ENCODE data around the gene DENND4A.
A peak's percentile ranks its signal among the peaks of the same experiment; 100 is the strongest.

The DENND4A gene

GRCh38 chr15:65651831-65652749 lies 140.0 kb downstream of the DENND4A start:
- Histone ChIP-seq H3K4me3 (ENCODE audit: low read depth, low read length) (no peak overlapping the region), H3K36me3 (ENCODE audit: control insufficient read depth in 2 of 2, insufficient read depth in 1 of 2, low read length in 2 of 2) (peaks cover 4 to 52% of the 10 kb centered on the region in 2 experiments; a peak in 2 of 3 replicates), H3K4me1 (ENCODE audit: control insufficient read depth, insufficient read depth, low read length) (no peaks in the 10 kb centered on the region), H3K9me3 (ENCODE audit: control insufficient read depth, insufficient read depth, low read depth, low read length) (no peaks in the 10 kb centered on the region), H3K27ac (ENCODE audit: extremely low read depth, low read depth, low read length) (no peak overlapping the region)
- POLR2A ChIA-PET: no interaction called here
- CTCF ChIA-PET: interaction anchor here (0.6 to 0.8 kb wide), 2 partner anchors 12 to 177 kb away, joined by 3 to 4 read pairs; no protein-coding TSS in a partner anchor
- TF ChIP-seq ZSCAN16 (tag by site-specific recombination; IDR thresholded peaks at IDR 0.05): no peak
- no peak for TF ChIP-seq ZNF37A (tag by site-specific recombination; IDR thresholded peaks at IDR 0.05)
- no peak for TF ChIP-seq ZEB2 (tag by site-specific recombination; IDR thresholded peaks at IDR 0.05)
- TF ChIP-seq ZBTB48 (tag by site-specific recombination; IDR thresholded peaks at IDR 0.05): no peak
- TF ChIP-seq PRDM1 (tag by site-specific recombination; IDR thresholded peaks at IDR 0.05): peak; percentile 18; the same call in 1 of the 2 replicates

- no peaks in the 10 kb centered on the region for H3K9me3 ChIP-seq (ENCODE audit: control insufficient read depth, insufficient read depth, low read depth, low read length)
- H3K4me3 ChIP-seq (ENCODE audit: low read depth, low read length): no peak overlapping the region
- TF ChIP-seq ZNF362 (tag by site-specific recombination; IDR thresholded peaks at IDR 0.05) (no peak), TCF7L2 (IDR thresholded peaks at IDR 0.05; ENCODE audit: borderline replicate concordance, low read depth, low read length) (no peak), ZEB2 (tag by site-specific recombination; IDR thresholded peaks at IDR 0.05) (no peak), ZNF747 (tag by site-specific recombination; IDR thresholded peaks at IDR 0.05) (no peak), ZNF202 (tag by site-specific recombination; IDR thresholded peaks at IDR 0.05; ENCODE audit: borderline replicate concordance) (no peak)
- peaks cover 3 to 50% of the 10 kb centered on the region in 2 experiments; a peak in 2 of 3 replicates for H3K36me3 ChIP-seq (ENCODE audit: control insufficient read depth in 2 of 2, insufficient read depth in 1 of 2, low read length in 2 of 2)
- ChIA-PET POLR2A (no interaction called here), CTCF (no interaction called here)
- no peak overlapping the region for H3K27ac ChIP-seq (ENCODE audit: extremely low read depth, low read depth, low read length)
- no peaks in the 10 kb centered on the region for H3K4me1 ChIP-seq (ENCODE audit: control insufficient read depth, insufficient read depth, low read length)
These were observed 141.1 kb downstream of the DENND4A start for GRCh38 chr15:65651042-65651322.

GRCh38 chr15:65650312-65651041 lies 141.6 kb downstream of the DENND4A start:
- Histone ChIP-seq H3K27ac (ENCODE audit: extremely low read depth, low read depth, low read length) (no peak overlapping the region), H3K9me3 (ENCODE audit: control insufficient read depth, insufficient read depth, low read depth, low read length) (no peaks in the 10 kb centered on the region), H3K4me3 (ENCODE audit: low read depth, low read length) (no peak overlapping the region), H3K36me3 (ENCODE audit: control insufficient read depth in 2 of 2, insufficient read depth in 1 of 2, low read length in 2 of 2) (peaks cover 0 to 45% of the 10 kb centered on the region in 2 experiments; a peak in 2 of 3 replicates), H3K4me1 (ENCODE audit: control insufficient read depth, insufficient read depth, low read length) (no peaks in the 10 kb centered on the region)
- POLR2A ChIA-PET: no interaction called here
- no peak for TF ChIP-seq ZEB2 (tag by site-specific recombination; IDR thresholded peaks at IDR 0.05)
- TF ChIP-seq ZNF514 (tag by site-specific recombination; IDR thresholded peaks at IDR 0.05): 0 out of 2 replicates have a peak, but pooled peaks have one; percentile 63
- 0 out of 2 replicates have a peak, but pooled peaks have one; percentile 47 for TF ChIP-seq ZNF175 (tag by site-specific recombination; IDR thresholded peaks at IDR 0.05)
- TF ChIP-seq ZNF366 (tag by site-specific recombination; conservative IDR thresholded peaks at IDR 0.05): peak; percentile 50; the same call in 1 of the 2 replicates
- peak; percentile 100 for TF ChIP-seq PRDM1 (tag by site-specific recombination; IDR thresholded peaks at IDR 0.05)
- no peak for TF ChIP-seq PRDM6 (tag by site-specific recombination; IDR thresholded peaks at IDR 0.05)
- peak; percentile 100 for TF ChIP-seq ZNF513 (tag by site-specific recombination; IDR thresholded peaks at IDR 0.05)
- peak; percentile 83 for TF ChIP-seq EGR2 (tag by site-specific recombination; IDR thresholded peaks at IDR 0.05; ENCODE audit: low read depth)
- CTCF ChIA-PET: interaction anchor here (0.5 to 2.3 kb wide), 2 partner anchors 12 to 182 kb away, joined by 3 to 15 read pairs; no protein-coding TSS in a partner anchor

All from HEK293 (cell line).